HS-5 (cell line): ENCODE data around the gene BHMT.

Source experiments
- DNase-seq: peaks from one replicate; pipeline ENCODE4 v3.0.0-alpha.2; 2012; ENCODE audit warnings: low read depth

The BHMT gene

DNA sequence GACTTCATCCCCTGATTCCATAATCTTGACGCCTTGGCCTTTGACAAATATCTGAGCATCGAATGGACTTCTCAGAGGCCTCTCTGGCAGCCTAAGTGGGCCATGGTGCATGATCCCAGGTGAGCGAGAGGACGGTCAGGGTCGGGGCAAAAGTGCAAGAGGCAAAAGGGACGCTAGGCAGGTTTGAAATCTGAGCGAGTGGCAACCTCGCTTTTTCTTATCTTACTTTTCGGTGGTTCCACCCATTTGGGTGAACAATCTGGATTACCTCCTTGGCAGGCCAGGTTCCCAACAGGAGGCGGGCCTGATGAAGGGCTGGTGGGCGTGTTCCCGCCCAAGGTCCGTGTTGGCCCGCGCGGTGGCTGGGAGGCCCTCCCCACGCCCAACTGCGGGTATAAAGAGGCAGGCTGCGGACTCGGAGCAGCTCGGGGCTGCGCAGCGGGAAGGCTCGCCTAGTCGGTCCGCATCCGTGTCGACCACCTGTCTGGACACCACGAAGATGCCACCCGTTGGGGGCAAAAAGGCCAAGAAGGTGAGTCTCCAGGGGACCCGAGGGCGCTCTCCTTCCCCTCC lies at the start of gene BHMT:
Gene BHMT, plus strand, starts transcription at position 423 of the 573 bp plus-strand sequence. Its CDS starts 77 bp downstream, at position 500.
- no peak for DNase-seq

DNA sequence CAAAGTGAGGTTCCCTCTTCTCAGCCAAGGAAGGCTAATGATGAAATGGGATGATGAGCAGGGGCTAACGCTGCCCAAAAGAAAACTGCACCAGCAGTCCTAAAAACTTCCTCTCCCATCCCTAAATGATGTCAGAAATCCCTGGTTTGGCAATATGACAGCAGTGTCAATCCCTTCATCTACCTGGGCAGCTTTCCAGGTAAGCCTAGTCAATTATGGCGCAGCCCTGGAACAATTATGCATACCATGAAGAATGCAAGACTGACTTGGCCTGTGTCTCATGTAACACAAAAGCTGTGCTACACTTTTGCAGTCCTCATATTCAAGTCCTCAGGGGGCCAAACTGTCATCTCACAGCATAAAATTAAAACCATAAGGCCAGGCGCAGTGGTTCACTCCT lies 49.2 kb upstream of the BHMT start:
- DNase-seq: no peak

DNA sequence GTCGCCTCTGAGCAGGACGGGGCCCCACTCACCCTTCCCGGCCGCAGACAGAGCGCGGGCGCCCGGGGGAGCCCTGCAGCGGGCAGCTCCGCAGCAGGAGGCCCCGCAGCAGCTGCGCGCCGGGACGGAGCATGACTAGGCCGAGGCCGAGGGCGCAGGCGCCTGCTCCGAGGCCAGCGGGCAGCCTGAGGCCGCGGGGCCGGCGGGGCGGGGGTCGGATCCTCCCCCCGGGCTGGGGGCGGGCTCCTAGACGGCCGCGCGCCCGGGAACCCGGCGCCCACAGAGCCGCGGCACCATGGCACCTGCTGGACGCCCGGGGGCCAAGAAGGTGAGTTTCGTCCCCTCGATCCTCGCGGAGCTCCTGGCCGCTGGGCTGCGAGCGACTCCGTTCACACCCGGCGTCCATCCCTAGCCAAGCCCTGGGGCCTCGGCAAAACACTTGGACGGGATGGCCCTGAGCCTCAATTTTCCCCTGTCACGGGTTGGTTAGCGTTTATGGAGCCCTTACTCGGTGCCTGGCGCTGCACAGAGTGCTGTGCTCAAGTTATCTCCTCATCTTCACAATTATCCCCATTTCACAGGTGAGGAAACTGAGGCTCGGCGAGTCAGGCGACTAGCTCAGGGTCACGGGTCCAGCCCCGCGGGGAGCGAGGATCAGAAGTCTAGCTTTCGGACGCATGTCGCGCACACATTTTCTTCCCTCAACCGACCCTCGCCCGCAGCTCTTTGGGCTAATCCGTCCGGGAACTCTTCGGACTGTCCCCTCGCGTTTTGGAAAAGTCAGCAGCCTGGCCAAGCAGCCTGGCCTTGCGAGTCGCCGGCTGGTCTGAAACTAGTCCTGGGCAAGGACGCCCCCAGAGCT lies 41.9 kb upstream of the BHMT start, which contains the start of the genes BHMT2 and DMGDH:
Gene BHMT2, plus strand, starts transcription at position 280 of the 862 bp plus-strand sequence. Its CDS starts 16 bp downstream, at position 296.
Gene DMGDH, minus strand, starts transcription at position 187 of the 862 bp plus-strand sequence. Its CDS starts 54 bp downstream, at position 133.
- DNase-seq: no peak

- no peak for DNase-seq
Observed at GRCh38 chr5:79070350-79070667, 41.3 kb upstream of the BHMT start.

DNA sequence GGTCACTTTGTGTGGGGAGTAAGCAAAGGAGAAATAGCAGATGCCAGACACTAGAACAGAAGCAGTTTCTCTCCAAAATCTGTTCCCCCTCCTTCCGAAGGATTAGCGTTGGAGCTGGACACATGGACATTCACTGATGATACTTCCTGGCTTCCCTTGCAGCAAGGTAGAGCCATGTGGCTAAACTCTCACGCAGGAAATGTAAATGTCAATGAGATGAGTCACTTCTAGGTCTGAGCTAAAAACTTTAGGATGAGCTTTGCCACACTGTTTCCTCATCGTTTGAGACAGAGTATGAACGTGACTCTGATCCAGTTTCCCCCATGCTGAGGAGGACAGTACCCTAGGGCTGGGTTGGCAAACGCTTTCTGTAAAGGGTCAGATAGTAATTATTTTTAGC lies 37.0 kb upstream of the BHMT start:
- DNase-seq: peak; percentile 68

GRCh38 chr5:79075646-79076426 lies 35.8 kb upstream of the BHMT start:
- no peak for DNase-seq

GRCh38 chr5:79076819-79077218 lies 34.8 kb upstream of the BHMT start:
- DNase-seq: no peak

GRCh38 chr5:79077680-79078365 lies 33.8 kb upstream of the BHMT start:
- DNase-seq: no peak

DNA sequence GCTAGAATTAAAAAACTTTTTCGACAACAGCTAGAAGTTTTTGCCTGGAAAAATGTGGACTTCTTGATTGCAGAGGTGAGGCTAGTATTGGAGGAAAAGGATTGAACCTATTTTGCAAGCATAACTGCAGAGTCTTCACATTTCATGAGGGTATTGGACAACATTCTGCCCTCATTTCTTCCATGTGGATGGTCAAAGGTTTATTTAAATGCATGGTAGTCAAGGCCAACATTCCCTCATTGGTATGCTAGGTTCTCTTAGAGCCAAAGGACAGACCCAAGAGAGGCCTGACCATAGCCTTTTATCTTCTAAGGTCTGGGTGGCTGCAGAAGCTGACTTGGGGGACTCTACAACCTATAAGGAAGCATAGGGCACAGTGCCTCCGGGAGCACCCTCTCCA lies 30.8 kb upstream of the BHMT start:
- no peak for DNase-seq

GRCh38 chr5:79081779-79082178 lies 29.8 kb upstream of the BHMT start:
- DNase-seq: no peak

DNA sequence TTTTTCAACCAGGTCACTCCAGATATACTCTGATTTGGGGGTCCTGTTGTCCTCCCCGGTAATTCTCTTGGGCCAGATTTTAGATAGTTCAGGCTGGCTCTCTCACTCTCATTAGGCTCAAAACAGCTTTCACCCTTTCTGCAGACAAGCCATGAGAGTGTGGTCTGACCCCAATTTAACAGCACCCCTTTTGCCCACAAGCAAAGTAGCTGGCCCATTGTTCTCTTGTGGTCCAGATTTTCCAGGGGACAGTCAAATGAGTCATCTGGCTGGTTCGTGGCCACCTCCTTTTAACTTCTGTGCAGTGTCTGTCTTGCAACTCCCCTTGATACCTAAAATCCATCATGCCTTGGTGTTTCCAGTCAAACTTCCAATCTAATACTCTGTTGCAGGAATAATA lies 25.5 kb upstream of the BHMT start:
- no peak for DNase-seq

DNA sequence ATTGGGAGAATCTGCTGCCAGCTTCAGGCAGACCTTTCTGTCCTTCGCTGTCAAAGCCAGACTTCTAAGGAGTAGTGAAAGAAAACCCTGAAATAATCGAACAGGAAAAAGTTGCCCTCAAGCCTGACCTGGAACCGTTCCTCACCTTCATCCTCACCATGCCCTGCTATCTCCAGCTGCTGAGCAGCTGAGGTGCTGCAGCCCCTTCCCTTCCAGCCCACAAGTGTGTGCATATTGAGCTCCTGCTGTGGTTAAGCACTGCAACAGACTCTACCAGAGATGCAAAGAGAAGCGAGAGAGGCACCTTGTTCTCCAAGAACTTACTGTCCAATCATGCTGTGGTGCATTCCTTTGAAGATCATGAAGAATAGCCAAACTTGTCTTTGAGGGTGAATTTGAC lies 23.1 kb upstream of the BHMT start:
- no peak for DNase-seq

GRCh38 chr5:79091064-79091463 lies 20.5 kb upstream of the BHMT start:
- no peak for DNase-seq

DNA sequence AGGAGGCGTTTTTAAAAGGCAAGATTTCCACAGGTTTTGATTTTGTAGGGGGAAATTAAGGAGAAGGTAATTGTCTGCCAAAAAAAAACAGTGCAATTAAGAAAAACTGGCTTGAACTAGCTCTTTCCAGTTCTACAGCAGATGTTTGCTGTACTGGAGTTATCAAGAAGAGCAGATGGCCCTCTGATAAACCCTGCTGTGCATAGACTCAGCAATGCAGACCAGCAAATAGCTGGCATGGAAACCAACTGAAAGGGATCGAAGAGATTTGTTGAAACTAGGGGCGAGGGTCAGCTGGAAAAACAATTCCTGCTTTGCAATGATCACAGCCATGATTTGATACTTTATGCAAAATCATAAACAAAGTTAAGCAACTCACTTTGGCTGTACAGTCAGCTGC lies 17.8 kb upstream of the BHMT start:
- no peak for DNase-seq

- DNase-seq: no peak
Observed at GRCh38 chr5:79105868-79106267, 5.7 kb upstream of the BHMT start.

DNA sequence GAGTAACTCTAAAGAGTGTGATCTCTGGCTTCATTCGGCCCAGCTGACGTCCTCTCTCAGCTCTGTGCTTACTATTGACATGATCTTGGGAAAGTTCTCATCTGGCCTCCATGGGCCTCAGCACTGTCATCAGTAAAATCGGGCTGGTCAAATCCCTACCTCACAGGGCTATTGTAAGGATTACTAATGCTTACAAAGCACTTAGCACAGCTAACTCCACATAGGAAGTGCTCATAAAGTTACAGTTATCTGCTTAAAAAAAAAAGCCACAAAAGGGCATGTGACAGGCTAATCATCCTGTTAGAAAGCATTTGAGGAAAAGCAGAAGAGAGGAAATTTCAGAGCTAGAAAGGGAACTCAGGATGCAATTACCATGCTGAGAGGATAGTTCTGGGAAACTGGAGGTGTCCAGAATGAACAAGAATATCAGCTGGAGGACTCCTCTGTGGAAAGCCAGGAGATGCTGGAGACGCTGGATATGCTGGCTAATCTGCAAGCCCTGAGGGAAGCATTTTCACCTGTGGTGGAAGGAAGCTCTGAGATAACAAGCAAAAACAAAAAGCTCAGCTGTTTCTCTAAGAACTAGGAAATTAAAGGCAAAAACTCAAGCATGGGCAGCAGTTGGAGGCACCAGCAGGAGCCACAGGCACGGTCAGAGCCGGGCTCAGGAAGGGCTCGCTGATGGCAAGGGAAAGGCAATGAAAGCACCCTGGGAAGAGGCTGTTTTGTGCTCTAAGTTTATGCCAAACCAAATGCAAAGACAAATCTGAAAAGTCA lies 4.4 kb upstream of the BHMT start:
- DNase-seq: no peak

GRCh38 chr5:79108086-79108485 lies 3.5 kb upstream of the BHMT start:
- no peak for DNase-seq

GRCh38 chr5:79108792-79109191 lies 2.8 kb upstream of the BHMT start:
- DNase-seq: no peak

DNA sequence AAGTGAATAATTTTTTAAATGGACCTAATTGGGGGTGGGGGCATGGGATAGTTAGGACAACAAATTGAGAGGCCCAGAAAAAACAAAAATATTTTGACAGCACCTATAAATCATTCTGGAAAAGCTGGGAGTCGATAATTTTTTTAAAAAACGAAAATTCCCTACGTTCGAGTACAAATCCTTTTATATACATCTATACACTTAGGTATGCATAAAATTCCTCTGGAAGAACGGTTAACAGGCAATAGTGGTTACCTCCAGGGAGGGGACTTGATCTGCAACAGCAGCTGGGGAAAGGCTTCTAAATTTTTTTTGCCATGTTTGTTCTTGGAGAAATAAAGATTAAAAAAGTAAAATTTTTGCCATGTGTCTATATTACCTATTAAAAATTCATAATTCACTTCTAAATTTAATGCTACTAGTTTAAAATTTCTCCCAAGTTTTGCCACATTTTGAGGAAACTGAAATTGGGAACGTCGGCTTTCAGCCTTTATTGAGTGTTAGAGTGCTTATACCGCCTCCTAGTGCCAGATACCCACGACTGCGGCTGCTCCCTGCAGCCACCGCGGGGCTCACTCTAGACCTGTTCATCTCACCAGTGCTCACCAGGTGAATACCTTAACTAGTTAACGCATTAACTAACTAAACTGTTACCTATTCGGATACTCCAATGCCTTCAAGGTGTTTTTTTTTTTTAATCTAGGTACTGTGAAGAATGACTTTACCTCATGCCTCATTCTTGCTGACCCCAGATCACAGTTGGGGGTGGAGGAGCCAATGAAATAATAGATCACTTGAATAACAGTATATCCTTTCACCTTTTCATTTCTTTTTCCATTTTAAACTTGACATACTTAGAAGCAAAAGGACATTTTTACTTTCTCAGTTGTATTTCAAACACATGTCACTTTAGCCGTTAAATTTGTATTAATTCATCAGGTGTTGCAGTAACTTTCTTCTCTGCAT lies 1.8 kb upstream of the BHMT start:
- no peak for DNase-seq
